ENCODE results near the gene ENHO. TPM values are rescaled to one million over a fixed set of nuclear protein-coding genes. Genes with fewer than 3 reads are reported as not detected.

ENHO gene
- total RNA-seq, 1 donor from 2014 or later = 5.5 TPM

GRCh38 chr9:34546834-34547827 lies 24.3 kb upstream of the ENHO start:
- no peaks in the 10 kb centered on the region for H3K4me1 Mint-ChIP-seq (ENCODE audit: unreplicated experiment)
- no peaks in the 10 kb centered on the region for H3K36me3 Mint-ChIP-seq
- peak; percentile 50 for DNase-seq (ENCODE audit: extremely low spot score, unreplicated experiment)
- peak; percentile 84 for TF ChIP-seq CTCF (conservative IDR thresholded peaks at IDR 0.05)
- no peak overlapping the region for H3K4me3 Mint-ChIP-seq
- H3K27ac Mint-ChIP-seq = no peak overlapping the region
- peaks cover 47% of the 10 kb centered on the region for H3K27me3 Mint-ChIP-seq
- no peaks in the 10 kb centered on the region for H3K9me3 Mint-ChIP-seq

- no peak for TF ChIP-seq CTCF (conservative IDR thresholded peaks at IDR 0.05)
- no peak overlapping the region for H3K27ac Mint-ChIP-seq
- H3K4me3 Mint-ChIP-seq = no peak overlapping the region
- peaks cover 50% of the 10 kb centered on the region for H3K27me3 Mint-ChIP-seq
- DNase-seq (ENCODE audit: extremely low spot score, unreplicated experiment) = no peak
- no peaks in the 10 kb centered on the region for H3K9me3 Mint-ChIP-seq
- no peaks in the 10 kb centered on the region for H3K4me1 Mint-ChIP-seq (ENCODE audit: unreplicated experiment)
- no peaks in the 10 kb centered on the region for H3K36me3 Mint-ChIP-seq
These were observed 23.5 kb upstream of the ENHO start for GRCh38 chr9:34546102-34546833.

GRCh38 chr9:34545497-34545896 lies 22.7 kb upstream of the ENHO start:
- Mint-ChIP-seq H3K36me3 (no peaks in the 10 kb centered on the region), H3K27me3 (peaks cover 54% of the 10 kb centered on the region), H3K9me3 (no peaks in the 10 kb centered on the region), H3K4me1 (ENCODE audit: unreplicated experiment) (no peaks in the 10 kb centered on the region), H3K27ac (no peak overlapping the region), H3K4me3 (no peak overlapping the region)
- no peak for TF ChIP-seq CTCF (conservative IDR thresholded peaks at IDR 0.05)
- DNase-seq (ENCODE audit: extremely low spot score, unreplicated experiment) = peak; percentile 55

- no peak for DNase-seq (ENCODE audit: extremely low spot score, unreplicated experiment)
- no peaks in the 10 kb centered on the region for H3K4me1 Mint-ChIP-seq (ENCODE audit: unreplicated experiment)
- TF ChIP-seq CTCF (conservative IDR thresholded peaks at IDR 0.05) = no peak
- H3K27ac Mint-ChIP-seq = no peak overlapping the region
- peaks cover 60% of the 10 kb centered on the region for H3K27me3 Mint-ChIP-seq
- no peak overlapping the region for H3K4me3 Mint-ChIP-seq
- no peaks in the 10 kb centered on the region for H3K36me3 Mint-ChIP-seq
- H3K9me3 Mint-ChIP-seq = no peaks in the 10 kb centered on the region
These were observed 21.2 kb upstream of the ENHO start for GRCh38 chr9:34544035-34544434.

DNA sequence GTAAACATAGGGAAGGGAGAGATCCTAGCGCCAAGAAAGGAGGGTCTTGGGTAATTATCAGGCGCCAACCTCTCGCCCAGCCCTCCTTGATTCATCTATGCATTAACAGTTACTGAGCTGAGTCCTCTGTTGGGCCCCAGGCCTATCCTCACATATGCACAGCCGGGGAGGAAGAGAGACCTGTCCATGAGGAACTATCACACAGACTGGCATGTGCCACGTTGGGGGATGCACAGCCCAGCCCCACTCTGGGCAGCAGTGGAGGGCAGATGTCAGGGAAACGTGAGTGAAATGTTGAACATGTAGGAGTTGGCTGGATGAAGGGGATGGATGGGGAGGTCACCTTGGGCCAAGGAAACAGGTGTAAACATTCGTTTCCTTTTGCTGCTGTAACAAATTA lies 18.8 kb upstream of the ENHO start:
- Mint-ChIP-seq H3K27me3 (peaks cover 46% of the 10 kb centered on the region), H3K36me3 (no peaks in the 10 kb centered on the region), H3K9me3 (no peaks in the 10 kb centered on the region), H3K27ac (no peak overlapping the region), H3K4me3 (no peak overlapping the region), H3K4me1 (ENCODE audit: unreplicated experiment) (no peaks in the 10 kb centered on the region)
- no peak for TF ChIP-seq CTCF (conservative IDR thresholded peaks at IDR 0.05)
- DNase-seq (ENCODE audit: extremely low spot score, unreplicated experiment) = no peak
